ENCODE results near the gene NEDD9. TPM values are rescaled to one million over a fixed set of nuclear protein-coding genes. Genes with fewer than 3 reads are reported as not detected.
A peak's percentile ranks its signal among the peaks of the same experiment; 100 is the strongest.

NEDD9 gene
- total RNA-seq, 3 donors from 2014 or later, result 19.1 to 31.6 (median 31.5) TPM

- no peaks in the 10 kb centered on the region for H3K4me1 Mint-ChIP-seq (ENCODE audit: low read depth)
- ATAC-seq (no peak), DNase-seq (no peak)
- peaks cover 14% of the 10 kb centered on the region for H3K9me3 Mint-ChIP-seq
- no peaks in the 10 kb centered on the region for H3K27me3 Mint-ChIP-seq (ENCODE audit: low read depth)
- H3K4me3 Mint-ChIP-seq, result no peak overlapping the region
- H3K36me3 Mint-ChIP-seq (ENCODE audit: insufficient read depth), result peaks cover 70% of the 10 kb centered on the region
Measured at GRCh38 chr6:11185204-11185842, 47.1 kb downstream of the NEDD9 start.

DNA sequence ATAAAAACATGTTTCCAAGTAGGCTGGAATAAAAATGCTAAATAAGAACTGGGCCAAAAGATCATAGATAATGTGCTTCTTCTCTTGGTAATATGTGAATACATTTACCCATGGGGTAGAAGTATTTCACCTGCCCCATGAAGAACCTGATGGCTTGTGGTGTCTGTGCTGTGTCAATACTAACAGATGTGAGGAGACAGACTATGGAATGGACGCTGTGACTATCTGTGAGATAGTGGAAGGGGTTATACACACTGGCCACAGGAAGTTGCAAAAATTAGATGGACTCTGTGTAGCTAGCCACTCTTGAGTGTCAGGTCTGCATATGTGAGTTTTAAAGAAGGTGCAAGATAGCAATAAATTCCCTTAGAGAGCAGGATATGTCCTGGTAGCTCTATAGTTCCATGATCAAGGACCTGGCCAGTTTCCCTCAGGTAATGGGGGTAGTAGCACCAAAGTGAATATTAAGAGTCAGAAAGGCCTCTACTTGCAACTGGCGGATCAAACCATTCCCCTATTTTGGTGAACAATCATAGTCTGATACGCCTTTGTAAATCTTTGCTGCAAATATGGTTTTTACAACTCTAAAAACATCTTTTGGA, 48.6 kb downstream of the NEDD9 start:
- no peaks in the 10 kb centered on the region for H3K27me3 Mint-ChIP-seq (ENCODE audit: low read depth)
- no peak for DNase-seq
- H3K9me3 Mint-ChIP-seq, result peaks cover 19% of the 10 kb centered on the region
- H3K36me3 Mint-ChIP-seq (ENCODE audit: insufficient read depth), result peaks cover 63% of the 10 kb centered on the region
- no peak for ATAC-seq
- no peak overlapping the region for H3K4me3 Mint-ChIP-seq
- H3K4me1 Mint-ChIP-seq (ENCODE audit: low read depth), result no peaks in the 10 kb centered on the region

- Mint-ChIP-seq H3K4me1 (ENCODE audit: low read depth) (no peaks in the 10 kb centered on the region), H3K4me3 (no peak overlapping the region), H3K36me3 (ENCODE audit: insufficient read depth) (peaks cover 42% of the 10 kb centered on the region), H3K27me3 (ENCODE audit: low read depth) (no peaks in the 10 kb centered on the region), H3K9me3 (peaks cover 19% of the 10 kb centered on the region)
- ATAC-seq, result no peak
- no peak for DNase-seq
Measured at GRCh38 chr6:11181478-11182136, 50.9 kb downstream of the NEDD9 start.

DNA sequence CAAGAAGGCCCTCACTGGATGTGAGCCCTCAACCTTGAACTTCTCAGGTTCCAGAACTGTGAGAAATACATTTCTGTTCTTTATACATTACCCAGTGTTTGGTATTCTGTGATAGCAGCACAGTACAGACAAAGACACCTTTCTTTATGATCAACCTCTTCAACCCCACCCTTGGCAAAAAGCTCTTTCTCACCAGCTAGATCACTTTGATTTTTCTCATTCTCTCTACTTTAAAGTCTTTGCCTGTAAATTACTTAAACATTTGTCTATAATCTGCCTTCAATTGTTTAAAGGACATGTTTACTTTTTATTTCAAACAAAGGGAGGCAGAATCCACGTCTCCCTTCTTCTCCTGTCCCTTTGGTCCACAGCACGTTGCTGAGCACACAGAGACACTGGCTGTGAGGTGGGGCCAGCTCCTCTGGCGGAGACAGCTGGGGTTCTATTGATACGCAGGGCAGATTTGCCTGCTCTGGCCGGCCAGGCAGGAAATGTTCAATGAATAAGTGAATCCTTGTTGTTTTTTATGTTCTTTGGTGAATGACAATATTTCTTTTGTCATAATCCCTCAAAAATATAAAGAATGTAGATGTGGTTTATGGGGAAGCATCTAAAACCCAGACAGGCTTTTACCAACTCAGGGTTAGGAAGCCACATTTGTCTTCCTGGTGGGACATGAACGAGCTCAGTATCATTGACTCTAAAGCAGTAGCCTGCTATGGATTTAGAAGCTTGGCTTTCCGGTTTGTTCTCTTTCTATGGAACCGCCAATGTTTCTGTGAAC, 52.9 kb downstream of the NEDD9 start:
- Mint-ChIP-seq H3K27me3 (ENCODE audit: low read depth) (no peaks in the 10 kb centered on the region), H3K9me3 (peaks cover 19% of the 10 kb centered on the region), H3K36me3 (ENCODE audit: insufficient read depth) (peaks cover 26% of the 10 kb centered on the region), H3K4me1 (ENCODE audit: low read depth) (no peaks in the 10 kb centered on the region), H3K4me3 (no peak overlapping the region)
- no peak for DNase-seq
- ATAC-seq, result no peak

DNA sequence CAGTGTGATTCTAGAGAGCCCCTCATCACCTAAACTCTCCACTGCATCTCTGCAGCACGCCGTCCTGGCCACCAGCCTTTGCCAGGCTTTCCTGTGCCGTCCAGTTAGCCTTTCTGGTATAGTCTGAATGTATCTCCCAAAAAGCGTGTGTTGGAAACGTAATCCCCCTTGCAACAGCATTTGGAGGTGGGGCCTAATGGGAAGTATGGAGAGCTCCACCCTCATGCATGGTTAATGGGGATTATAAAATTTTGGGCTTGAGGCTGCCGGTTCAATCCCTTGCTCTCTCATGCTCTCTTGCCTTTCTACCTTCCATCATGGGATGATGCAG, 53.4 kb downstream of the NEDD9 start:
- ATAC-seq (no peak), DNase-seq (no peak)
- Mint-ChIP-seq H3K36me3 (ENCODE audit: insufficient read depth) (peaks cover 21% of the 10 kb centered on the region), H3K9me3 (peaks cover 19% of the 10 kb centered on the region), H3K4me3 (no peak overlapping the region), H3K4me1 (ENCODE audit: low read depth) (no peaks in the 10 kb centered on the region), H3K27me3 (ENCODE audit: low read depth) (no peaks in the 10 kb centered on the region)

- peaks cover 19% of the 10 kb centered on the region for H3K9me3 Mint-ChIP-seq
- ATAC-seq, result no peak
- no peaks in the 10 kb centered on the region for H3K27me3 Mint-ChIP-seq (ENCODE audit: low read depth)
- peaks cover 8% of the 10 kb centered on the region for H3K4me1 Mint-ChIP-seq (ENCODE audit: low read depth)
- no peak overlapping the region for H3K4me3 Mint-ChIP-seq
- no peak for DNase-seq
- H3K36me3 Mint-ChIP-seq (ENCODE audit: insufficient read depth), result peaks cover 6% of the 10 kb centered on the region
Measured at GRCh38 chr6:11177271-11177670, 55.2 kb downstream of the NEDD9 start.

DNA sequence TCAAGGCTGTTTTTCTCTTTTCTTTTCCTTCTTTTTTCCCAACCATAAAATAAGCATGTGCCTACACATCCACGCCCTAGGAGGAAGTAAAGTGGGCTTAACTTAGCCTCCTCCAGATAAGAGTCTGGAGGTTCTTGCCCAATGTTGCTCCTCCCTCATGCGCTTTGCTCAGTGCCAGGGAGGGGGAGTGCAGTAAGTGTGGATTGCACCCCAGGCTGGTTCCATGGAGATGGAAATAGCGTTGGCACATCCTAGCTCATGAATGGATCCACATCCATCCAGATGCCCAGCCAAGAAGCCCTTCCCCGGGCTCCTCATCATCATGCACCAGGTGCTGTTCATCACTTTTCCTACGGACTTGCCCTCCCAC, 58.2 kb downstream of the NEDD9 start:
- ATAC-seq (no peak), DNase-seq (no peak)
- H3K36me3 Mint-ChIP-seq (ENCODE audit: insufficient read depth), result no peaks in the 10 kb centered on the region
- peaks cover 9% of the 10 kb centered on the region for H3K4me1 Mint-ChIP-seq (ENCODE audit: low read depth)
- H3K27me3 Mint-ChIP-seq (ENCODE audit: low read depth), result no peaks in the 10 kb centered on the region
- no peak overlapping the region for H3K4me3 Mint-ChIP-seq
- H3K9me3 Mint-ChIP-seq, result peaks cover under 1% of the 10 kb centered on the region

DNA sequence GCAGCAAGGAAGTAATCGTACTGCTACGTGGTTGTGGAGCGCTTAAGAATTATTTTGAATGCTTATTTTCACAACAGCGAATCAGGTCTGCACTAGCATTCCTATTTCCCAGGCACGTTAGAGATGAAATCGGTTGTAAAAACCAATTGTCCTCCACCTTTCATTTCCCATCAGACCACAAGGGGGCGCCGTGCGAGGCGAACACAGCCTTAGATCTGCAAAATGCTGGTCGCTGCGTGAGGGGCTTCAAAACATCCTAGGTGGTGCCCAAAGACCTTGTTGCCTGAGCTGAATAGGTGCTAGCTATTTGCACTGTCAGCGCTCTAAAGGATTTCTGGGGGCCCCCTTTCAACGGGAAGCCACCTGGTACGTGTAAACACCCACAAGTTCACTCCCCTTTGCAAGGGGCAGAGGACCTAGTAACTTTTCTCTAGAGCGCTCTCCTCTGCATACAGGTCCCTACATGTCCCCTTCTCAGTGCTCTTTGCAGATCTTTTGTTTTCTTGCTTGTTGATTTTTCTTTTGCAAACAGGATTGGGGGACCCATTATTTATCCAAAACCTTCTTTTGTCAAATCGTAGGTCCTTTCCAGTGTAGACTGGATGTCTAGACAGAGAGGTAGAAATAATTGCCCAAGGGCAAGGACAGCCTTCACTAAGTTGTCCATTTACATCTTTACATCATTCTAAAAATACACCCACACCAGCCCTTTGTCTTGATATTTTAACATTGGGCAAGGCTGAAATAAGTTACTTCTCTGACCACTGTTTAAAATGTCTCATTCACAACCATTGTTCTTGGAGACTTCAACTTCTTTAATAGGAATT, 59.8 kb downstream of the NEDD9 start:
- ATAC-seq (peak in 1 of 2 donors; percentile 72), DNase-seq (peak; percentile 78)
- Mint-ChIP-seq H3K9me3 (no peaks in the 10 kb centered on the region), H3K4me3 (peak overlapping the region; percentile 5), H3K27me3 (ENCODE audit: low read depth) (no peaks in the 10 kb centered on the region), H3K36me3 (ENCODE audit: insufficient read depth) (no peaks in the 10 kb centered on the region), H3K4me1 (ENCODE audit: low read depth) (peaks cover 9% of the 10 kb centered on the region)

- Mint-ChIP-seq H3K4me3 (no peak overlapping the region), H3K36me3 (ENCODE audit: insufficient read depth) (no peaks in the 10 kb centered on the region), H3K4me1 (ENCODE audit: low read depth) (peaks cover 9% of the 10 kb centered on the region), H3K9me3 (no peaks in the 10 kb centered on the region), H3K27me3 (ENCODE audit: low read depth) (no peaks in the 10 kb centered on the region)
- DNase-seq (no peak), ATAC-seq (no peak)
Measured at GRCh38 chr6:11171952-11172351, 60.5 kb downstream of the NEDD9 start.

- ATAC-seq (no peak), DNase-seq (no peak)
- no peaks in the 10 kb centered on the region for H3K36me3 Mint-ChIP-seq (ENCODE audit: insufficient read depth)
- no peaks in the 10 kb centered on the region for H3K27me3 Mint-ChIP-seq (ENCODE audit: low read depth)
- H3K9me3 Mint-ChIP-seq, result no peaks in the 10 kb centered on the region
- H3K4me1 Mint-ChIP-seq (ENCODE audit: low read depth), result peaks cover 17% of the 10 kb centered on the region
- no peak overlapping the region for H3K4me3 Mint-ChIP-seq
Measured at GRCh38 chr6:11168091-11168635, 64.3 kb downstream of the NEDD9 start.

DNA sequence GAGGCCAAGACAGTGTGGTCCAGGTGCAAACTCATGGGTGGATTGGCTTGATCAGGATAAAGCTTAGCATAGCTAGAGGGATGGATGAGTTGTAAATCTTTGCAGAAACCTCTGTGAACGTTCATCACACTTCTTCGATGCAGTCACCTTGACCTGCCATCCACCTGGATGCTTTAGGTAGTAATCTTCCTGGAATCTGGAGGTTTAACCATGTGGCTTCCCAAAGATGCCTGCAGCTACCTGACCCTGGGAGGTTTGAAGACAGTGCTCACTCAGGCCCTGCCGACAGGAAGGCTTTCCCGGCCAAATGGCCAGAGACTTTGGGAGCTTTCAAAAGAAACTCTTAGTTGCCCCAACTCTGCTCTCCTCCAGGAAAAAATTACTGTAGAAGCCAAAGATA, 65.5 kb downstream of the NEDD9 start:
- peaks cover 8% of the 10 kb centered on the region for H3K4me1 Mint-ChIP-seq (ENCODE audit: low read depth)
- H3K4me3 Mint-ChIP-seq, result no peak overlapping the region
- H3K9me3 Mint-ChIP-seq, result no peaks in the 10 kb centered on the region
- H3K36me3 Mint-ChIP-seq (ENCODE audit: insufficient read depth), result no peaks in the 10 kb centered on the region
- ATAC-seq (no peak), DNase-seq (no peak)
- H3K27me3 Mint-ChIP-seq (ENCODE audit: low read depth), result no peaks in the 10 kb centered on the region

GRCh38 chr6:11164717-11165646, 67.5 kb downstream of the NEDD9 start:
- ATAC-seq, result no peak
- Mint-ChIP-seq H3K4me1 (ENCODE audit: low read depth) (peaks cover 8% of the 10 kb centered on the region), H3K9me3 (no peaks in the 10 kb centered on the region), H3K27me3 (ENCODE audit: low read depth) (no peaks in the 10 kb centered on the region), H3K4me3 (no peak overlapping the region), H3K36me3 (ENCODE audit: insufficient read depth) (no peaks in the 10 kb centered on the region)
- DNase-seq, result no peak

DNA sequence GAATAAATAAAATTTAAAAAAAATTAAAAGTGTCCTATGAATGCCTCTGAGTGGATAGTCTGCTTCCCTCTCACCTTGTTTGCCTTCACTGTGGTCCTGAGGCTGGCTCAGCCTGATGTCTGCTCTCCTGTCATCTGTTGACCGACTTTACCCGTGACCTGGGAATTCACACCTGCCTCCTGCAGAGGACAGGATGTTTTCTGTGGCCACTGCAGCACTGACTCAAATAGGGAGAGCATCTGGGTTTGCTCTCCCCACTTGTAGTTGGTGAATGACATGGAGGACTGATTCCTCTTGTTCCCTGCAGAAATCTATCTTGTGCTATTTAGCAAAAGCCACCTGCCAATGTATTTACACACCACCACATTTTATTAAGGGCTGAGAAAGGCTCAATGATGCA, 68.5 kb downstream of the NEDD9 start:
- DNase-seq (no peak), ATAC-seq (no peak)
- peaks cover 8% of the 10 kb centered on the region for H3K4me1 Mint-ChIP-seq (ENCODE audit: low read depth)
- H3K9me3 Mint-ChIP-seq, result no peaks in the 10 kb centered on the region
- no peaks in the 10 kb centered on the region for H3K36me3 Mint-ChIP-seq (ENCODE audit: insufficient read depth)
- no peaks in the 10 kb centered on the region for H3K27me3 Mint-ChIP-seq (ENCODE audit: low read depth)
- H3K4me3 Mint-ChIP-seq, result no peak overlapping the region

Data from activated T-cell treated with anti-CD3 and anti-CD28 coated beads, Interleukin-2, amount 50 U/mL, for 4 hours (primary cell).